ENCODE results near the gene WDR75. TPM values are rescaled to one million over a fixed set of nuclear protein-coding genes. Genes with fewer than 3 reads are reported as not detected.
"Not testable (repeated sequence)": the region's sequence is repeated elsewhere in the genome, so short reads cannot be mapped to it uniquely, and the experiment has no call there.

WDR75 gene
- total RNA-seq, 3 donors from 2014 or later (not counting 1 experiment from before 2014, with no cell fraction given), result 31.4 to 38.5 (median 32.3) TPM

DNA sequence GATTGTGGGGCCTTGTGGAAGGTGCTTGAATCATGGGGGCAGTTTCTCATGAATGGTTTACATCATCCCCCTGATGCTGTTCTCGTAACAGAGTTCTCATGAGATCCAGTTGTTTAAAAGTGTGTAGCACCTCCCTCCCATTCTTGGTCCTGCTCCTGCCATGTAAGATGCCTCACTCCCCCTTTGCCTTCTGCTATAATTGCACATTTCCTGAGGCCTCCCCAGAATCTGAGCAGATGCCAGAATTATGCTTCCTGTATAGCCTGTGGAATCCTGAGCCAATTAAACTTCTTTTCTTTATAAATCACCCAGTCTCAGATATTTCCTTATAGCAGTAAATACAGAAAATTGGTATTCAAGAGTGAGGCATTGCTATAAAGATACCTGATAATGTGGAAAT, 15.6 kb upstream of the WDR75 start:
- no peaks in the 10 kb centered on the region for H3K9me3 ChIP-seq (ENCODE audit: control insufficient read depth, insufficient read depth, low read length)

GRCh38 chr2:189426886-189427285, 14.4 kb upstream of the WDR75 start:
- Mint-ChIP-seq H3K4me3 (no peak overlapping the region), H3K9me3 (no peaks in the 10 kb centered on the region), H3K27me3 (ENCODE audit: low read depth in 2 of 2) (peaks cover 4 to 9% of the 10 kb centered on the region in 2 donors), H3K27ac (no peak overlapping the region), H3K36me3 (no peaks in the 10 kb centered on the region), H3K4me1 (no peaks in the 10 kb centered on the region)
- TF ChIP-seq, protein P1, sequence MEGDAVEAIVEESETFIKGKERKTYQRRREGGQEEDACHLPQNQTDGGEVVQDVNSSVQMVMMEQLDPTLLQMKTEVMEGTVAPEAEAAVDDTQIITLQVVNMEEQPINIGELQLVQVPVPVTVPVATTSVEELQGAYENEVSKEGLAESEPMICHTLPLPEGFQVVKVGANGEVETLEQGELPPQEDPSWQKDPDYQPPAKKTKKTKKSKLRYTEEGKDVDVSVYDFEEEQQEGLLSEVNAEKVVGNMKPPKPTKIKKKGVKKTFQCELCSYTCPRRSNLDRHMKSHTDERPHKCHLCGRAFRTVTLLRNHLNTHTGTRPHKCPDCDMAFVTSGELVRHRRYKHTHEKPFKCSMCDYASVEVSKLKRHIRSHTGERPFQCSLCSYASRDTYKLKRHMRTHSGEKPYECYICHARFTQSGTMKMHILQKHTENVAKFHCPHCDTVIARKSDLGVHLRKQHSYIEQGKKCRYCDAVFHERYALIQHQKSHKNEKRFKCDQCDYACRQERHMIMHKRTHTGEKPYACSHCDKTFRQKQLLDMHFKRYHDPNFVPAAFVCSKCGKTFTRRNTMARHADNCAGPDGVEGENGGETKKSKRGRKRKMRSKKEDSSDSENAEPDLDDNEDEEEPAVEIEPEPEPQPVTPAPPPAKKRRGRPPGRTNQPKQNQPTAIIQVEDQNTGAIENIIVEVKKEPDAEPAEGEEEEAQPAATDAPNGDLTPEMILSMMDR (IDR thresholded peaks at IDR 0.05), result no peak
- 95% methylated on average over 2 of the region's 2 CpGs for WGBS (ENCODE audit: insufficient coverage)
- intact Hi-C loops (cut with micrococcal nuclease), result no loop called here
- Histone ChIP-seq H3K4me3 (ENCODE audit: low read length) (no peak overlapping the region), H3K27ac (ENCODE audit: low read length) (no peak overlapping the region), H3K4me1 (ENCODE audit: control insufficient read depth, insufficient read depth, low read length) (no peaks in the 10 kb centered on the region), H3K36me3 (ENCODE audit: control insufficient read depth, insufficient read depth, low read length) (no peaks in the 10 kb centered on the region), H3K9me3 (ENCODE audit: control insufficient read depth, insufficient read depth, low read length) (no peaks in the 10 kb centered on the region), H3K27me3 (ENCODE audit: control insufficient read depth, insufficient read depth, low read length) (no peaks in the 10 kb centered on the region)
- no peak for DNase-seq
- no peak for ATAC-seq

More for the DNA sequence above, 15.6 kb upstream of the WDR75 start:
- no peak overlapping the region for H3K27ac Mint-ChIP-seq
- H3K4me3 ChIP-seq (ENCODE audit: low read length), result no peak overlapping the region
- 100% methylated on average over 1 of the region's 1 CpG for WGBS (ENCODE audit: insufficient coverage)
- H3K27me3 ChIP-seq (ENCODE audit: control insufficient read depth, insufficient read depth, low read length), result no peaks in the 10 kb centered on the region
- H3K4me1 Mint-ChIP-seq, result no peaks in the 10 kb centered on the region
- ATAC-seq (no peak), DNase-seq (no peak)
- no peaks in the 10 kb centered on the region for H3K36me3 ChIP-seq (ENCODE audit: control insufficient read depth, insufficient read depth, low read length)
- intact Hi-C loops (cut with micrococcal nuclease), result no loop called here
- H3K27ac ChIP-seq (ENCODE audit: low read length), result no peak overlapping the region
- H3K9me3 Mint-ChIP-seq, result no peaks in the 10 kb centered on the region
- H3K4me1 ChIP-seq (ENCODE audit: control insufficient read depth, insufficient read depth, low read length), result no peaks in the 10 kb centered on the region
- peaks cover 3 to 6% of the 10 kb centered on the region in 2 donors for H3K27me3 Mint-ChIP-seq (ENCODE audit: low read depth in 2 of 2)
- H3K36me3 Mint-ChIP-seq, result no peaks in the 10 kb centered on the region
- TF ChIP-seq, protein P1 (IDR thresholded peaks at IDR 0.05), result no peak
- no peak overlapping the region for H3K4me3 Mint-ChIP-seq

GRCh38 chr2:189427872-189428271, 13.4 kb upstream of the WDR75 start:
- ATAC-seq (no peak), DNase-seq (no peak)
- no peaks in the 10 kb centered on the region for H3K9me3 ChIP-seq (ENCODE audit: control insufficient read depth, insufficient read depth, low read length)
- Mint-ChIP-seq H3K27ac (no peak overlapping the region), H3K27me3 (ENCODE audit: low read depth in 2 of 2) (peaks cover 4 to 9% of the 10 kb centered on the region in 2 donors), H3K4me1 (no peaks in the 10 kb centered on the region), H3K36me3 (no peaks in the 10 kb centered on the region), H3K9me3 (no peaks in the 10 kb centered on the region), H3K4me3 (no peak overlapping the region)
- H3K36me3 ChIP-seq (ENCODE audit: control insufficient read depth, insufficient read depth, low read length), result no peaks in the 10 kb centered on the region
- TF ChIP-seq, protein P1 (IDR thresholded peaks at IDR 0.05), result no peak
- H3K4me1 ChIP-seq (ENCODE audit: control insufficient read depth, insufficient read depth, low read length), result no peaks in the 10 kb centered on the region
- H3K27me3 ChIP-seq (ENCODE audit: control insufficient read depth, insufficient read depth, low read length), result no peaks in the 10 kb centered on the region
- H3K27ac ChIP-seq (ENCODE audit: low read length), result no peak overlapping the region
- intact Hi-C loops (cut with micrococcal nuclease), result no loop called here
- 94% methylated on average over 2 of the region's 2 CpGs for WGBS (ENCODE audit: insufficient coverage)
- no peak overlapping the region for H3K4me3 ChIP-seq (ENCODE audit: low read length)

DNA sequence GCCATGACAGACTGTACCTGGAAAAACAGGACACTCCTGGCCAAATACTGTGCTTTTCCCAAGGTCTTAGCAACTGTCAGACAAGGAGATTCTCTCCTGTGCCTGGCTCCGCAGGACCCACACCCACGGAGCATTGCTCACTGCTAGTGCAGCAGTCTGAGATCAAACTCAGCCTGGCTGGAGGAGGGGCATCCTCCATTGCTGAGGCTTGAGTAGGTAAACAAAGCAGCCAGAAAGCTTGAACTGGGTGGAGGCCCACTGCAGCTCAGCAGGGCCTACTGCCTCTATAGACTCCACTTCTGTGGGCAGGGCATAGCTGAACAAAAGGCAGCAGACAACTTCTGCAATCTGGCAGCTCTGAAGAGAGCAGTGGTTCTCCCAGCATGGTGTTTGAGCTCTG, 10.8 kb upstream of the WDR75 start:
- H3K36me3 Mint-ChIP-seq; H3K36me3 ChIP-seq (ENCODE audit: control insufficient read depth, insufficient read depth, low read length); ATAC-seq; H3K27ac ChIP-seq (ENCODE audit: low read length); H3K4me3 ChIP-seq (ENCODE audit: low read length); DNase-seq; H3K9me3 Mint-ChIP-seq; H3K4me3 Mint-ChIP-seq; H3K9me3 ChIP-seq (ENCODE audit: control insufficient read depth, insufficient read depth, low read length); H3K27me3 ChIP-seq (ENCODE audit: control insufficient read depth, insufficient read depth, low read length); intact Hi-C loops (cut with micrococcal nuclease); H3K27ac Mint-ChIP-seq; H3K4me1 Mint-ChIP-seq; H3K4me1 ChIP-seq (ENCODE audit: control insufficient read depth, insufficient read depth, low read length): not testable (repeated sequence)
- peaks cover 10 to 13% of the 10 kb centered on the region in 2 donors for H3K27me3 Mint-ChIP-seq (ENCODE audit: low read depth in 2 of 2)
- 90% methylated on average over 2 of the region's 2 CpGs for WGBS (ENCODE audit: insufficient coverage)

- H3K4me1 Mint-ChIP-seq; H3K27ac Mint-ChIP-seq; H3K36me3 Mint-ChIP-seq; H3K4me3 Mint-ChIP-seq; H3K4me1 ChIP-seq (ENCODE audit: control insufficient read depth, insufficient read depth, low read length); ATAC-seq; H3K27ac ChIP-seq (ENCODE audit: low read length); H3K27me3 ChIP-seq (ENCODE audit: control insufficient read depth, insufficient read depth, low read length); intact Hi-C loops (cut with micrococcal nuclease); H3K9me3 Mint-ChIP-seq; H3K36me3 ChIP-seq (ENCODE audit: control insufficient read depth, insufficient read depth, low read length); DNase-seq; H3K9me3 ChIP-seq (ENCODE audit: control insufficient read depth, insufficient read depth, low read length); H3K4me3 ChIP-seq (ENCODE audit: low read length): not testable (repeated sequence)
- WGBS (ENCODE audit: insufficient coverage), result 100% methylated on average over 4 of the region's 4 CpGs
- H3K27me3 Mint-ChIP-seq (ENCODE audit: low read depth in 2 of 2), result peaks cover 10 to 13% of the 10 kb centered on the region in 2 donors
These were observed 5.5 kb upstream of the WDR75 start for GRCh38 chr2:189435803-189436202.
